Suprapubic skin (tissue), 3 donors: ENCODE data around the gene NTMT2.

ENCODE experiments used
- CTCF ChIP-seq, 2 donors: fragments of 200-600 bp in 1 of 2; fragments of 450-650 bp in 1 of 2; sonication (generic) in 1 of 2; IDR thresholded peaks; one replicate each; pipeline ENCODE4 v1.5.1; 2016 to 2019; ENCODE audit warnings: antibody characterized with exemption in 2 of 2, mild to moderate bottlenecking in 1 of 2, moderate library complexity in 1 of 2
- POLR2A ChIP-seq, 2 donors: fragments of 450-650 bp; IDR thresholded peaks; one replicate each; pipeline ENCODE4 v1.6.1; 2017; ENCODE audit warnings: antibody characterized with exemption in 2 of 2, mild to moderate bottlenecking in 2 of 2, moderate library complexity in 2 of 2

- TF ChIP-seq POLR2A (IDR thresholded peaks at IDR 0.05): no peak
- TF ChIP-seq CTCF (IDR thresholded peaks at IDR 0.05): no peak
These were observed 63.4 kb downstream of the NTMT2 start for GRCh38 chr1:170209125-170209524.
